ENCODE data around the gene SPRYD4. TPM values are rescaled to one million over a fixed set of nuclear protein-coding genes. Genes with fewer than 3 reads are reported as not detected.

SPRYD4 gene
- total and polyA plus RNA-seq, 11 donors = 2.1 to 4.7 (median 2.9) TPM

DNA sequence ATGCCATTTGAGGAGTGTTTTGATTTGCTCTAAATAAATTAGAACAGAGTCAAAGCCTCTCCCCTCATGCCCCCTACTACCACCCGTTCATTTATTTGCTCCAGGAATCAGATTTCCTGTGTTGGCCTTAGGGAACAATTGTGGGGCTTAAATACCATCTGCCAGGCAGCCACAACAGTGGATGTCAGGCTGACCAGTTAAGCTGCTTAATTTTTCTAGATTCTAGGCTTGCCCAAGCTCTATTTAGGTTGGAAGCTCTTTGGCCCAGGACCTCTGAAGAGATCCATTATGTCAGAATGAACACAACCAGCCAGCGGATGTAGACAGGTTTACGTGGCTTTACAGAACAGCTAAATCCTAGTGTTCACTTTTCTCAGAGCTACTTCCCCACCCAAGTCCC, 18.1 kb upstream of the SPRYD4 start:
- WGBS, 4 donors = 89 to 93% (median 91%) methylated on average over 3 of the region's 3 CpGs
- Histone ChIP-seq H3K27me3 (no peaks in the 10 kb centered on the region), H3K9me3 (no peaks in the 10 kb centered on the region), H3K4me1 (peaks cover 0 to 22% (median 10%) of the 10 kb centered on the region in 12 donors), H3K36me3 (no peaks in the 10 kb centered on the region), H3K27ac (peak overlapping the region in 2 of 12 donors; percentile 92 to 94), H3K4me3 (no peak overlapping the region)
- TF ChIP-seq, protein P1, sequence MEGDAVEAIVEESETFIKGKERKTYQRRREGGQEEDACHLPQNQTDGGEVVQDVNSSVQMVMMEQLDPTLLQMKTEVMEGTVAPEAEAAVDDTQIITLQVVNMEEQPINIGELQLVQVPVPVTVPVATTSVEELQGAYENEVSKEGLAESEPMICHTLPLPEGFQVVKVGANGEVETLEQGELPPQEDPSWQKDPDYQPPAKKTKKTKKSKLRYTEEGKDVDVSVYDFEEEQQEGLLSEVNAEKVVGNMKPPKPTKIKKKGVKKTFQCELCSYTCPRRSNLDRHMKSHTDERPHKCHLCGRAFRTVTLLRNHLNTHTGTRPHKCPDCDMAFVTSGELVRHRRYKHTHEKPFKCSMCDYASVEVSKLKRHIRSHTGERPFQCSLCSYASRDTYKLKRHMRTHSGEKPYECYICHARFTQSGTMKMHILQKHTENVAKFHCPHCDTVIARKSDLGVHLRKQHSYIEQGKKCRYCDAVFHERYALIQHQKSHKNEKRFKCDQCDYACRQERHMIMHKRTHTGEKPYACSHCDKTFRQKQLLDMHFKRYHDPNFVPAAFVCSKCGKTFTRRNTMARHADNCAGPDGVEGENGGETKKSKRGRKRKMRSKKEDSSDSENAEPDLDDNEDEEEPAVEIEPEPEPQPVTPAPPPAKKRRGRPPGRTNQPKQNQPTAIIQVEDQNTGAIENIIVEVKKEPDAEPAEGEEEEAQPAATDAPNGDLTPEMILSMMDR (IDR thresholded peaks at IDR 0.05) = no peak
- no peak for TF ChIP-seq POLR2A (IDR thresholded peaks at IDR 0.05)
- DNase-seq (no peak), ATAC-seq (no peak)
- intact Hi-C loops (cut with DNase I) = loop anchor here in 2 of 10 donors (5.0 to 10.0 kb wide), 2 partner anchors 85 to 88 kb away; partner anchors contain the start of genes APOF (in 2 of the 2) and STAT2 (in 2 of the 2)

DNA sequence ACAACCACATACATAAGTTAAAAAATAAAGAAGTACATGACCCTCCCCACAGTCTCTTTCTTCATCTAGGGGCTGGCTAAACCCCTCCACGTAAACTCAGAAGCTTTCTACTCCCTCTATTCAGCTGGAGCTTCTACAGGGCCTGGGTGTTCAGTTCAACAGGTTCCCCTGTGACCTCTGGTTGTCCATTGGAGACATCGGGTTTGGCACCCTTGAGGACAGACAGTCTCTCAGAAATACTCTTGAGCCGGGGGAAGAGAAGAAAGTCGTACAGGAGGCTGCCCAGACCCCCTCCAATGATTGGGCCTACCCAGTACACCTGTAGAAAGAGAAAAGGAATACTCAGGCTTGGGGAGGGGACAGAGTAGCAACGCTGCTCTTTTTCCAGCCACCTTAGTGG, 17.2 kb upstream of the SPRYD4 start:
- DNase-seq (no peak), ATAC-seq (no peak)
- no peaks in the 10 kb centered on the region for H3K9me3 ChIP-seq
- H3K27ac ChIP-seq = no peak overlapping the region
- H3K4me3 ChIP-seq = no peak overlapping the region
- H3K4me1 ChIP-seq = peaks cover 0 to 22% (median 10%) of the 10 kb centered on the region in 12 donors
- intact Hi-C loops (cut with DNase I) = loop anchor here in 2 of 10 donors (5.0 to 10.0 kb wide), 2 partner anchors 86 to 89 kb away; partner anchors contain the start of genes APOF (in 2 of the 2) and STAT2 (in 2 of the 2)
- 69 to 89% (median 79%) methylated on average over 5 of the region's 5 CpGs for WGBS, 4 donors
- no peak for TF ChIP-seq POLR2A (IDR thresholded peaks at IDR 0.05)
- TF ChIP-seq, protein P1 (IDR thresholded peaks at IDR 0.05) = no peak
- no peaks in the 10 kb centered on the region for H3K27me3 ChIP-seq
- H3K36me3 ChIP-seq = no peaks in the 10 kb centered on the region

DNA sequence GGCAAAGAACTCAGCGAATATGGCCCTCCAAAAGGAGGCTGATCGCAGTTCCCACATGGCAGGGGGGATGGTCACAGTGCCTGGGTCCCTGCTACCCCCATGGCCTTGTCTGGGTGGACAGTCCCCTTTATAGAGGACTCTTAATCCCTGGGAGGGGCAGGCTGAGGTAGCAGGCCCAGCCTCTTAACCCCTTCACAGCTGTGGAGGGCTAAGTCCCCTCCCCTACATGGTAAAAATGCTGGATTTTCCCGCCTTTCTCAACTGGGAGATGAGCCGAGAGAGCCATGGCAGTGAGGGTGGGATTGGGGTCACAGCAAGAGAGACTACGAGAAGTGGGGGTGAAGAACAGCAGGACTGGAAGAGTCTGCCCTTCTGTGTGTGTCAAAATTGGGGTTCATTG, 13.8 kb upstream of the SPRYD4 start, which contains the start of gene MIP:
MIP (minus strand) TSS at position 101 of the 400 bp plus-strand sequence; CDS start at position 57, 44 bp downstream.
- WGBS, 4 donors = 86 to 91% (median 87%) methylated on average over 5 of the region's 5 CpGs
- intact Hi-C loops (cut with DNase I) = loop anchor here in 2 of 10 donors (5.0 to 10.0 kb wide), 2 partner anchors 90 to 92 kb away; partner anchors contain the start of genes APOF (in 2 of the 2) and STAT2 (in 2 of the 2)
- ATAC-seq = no peak

DNA sequence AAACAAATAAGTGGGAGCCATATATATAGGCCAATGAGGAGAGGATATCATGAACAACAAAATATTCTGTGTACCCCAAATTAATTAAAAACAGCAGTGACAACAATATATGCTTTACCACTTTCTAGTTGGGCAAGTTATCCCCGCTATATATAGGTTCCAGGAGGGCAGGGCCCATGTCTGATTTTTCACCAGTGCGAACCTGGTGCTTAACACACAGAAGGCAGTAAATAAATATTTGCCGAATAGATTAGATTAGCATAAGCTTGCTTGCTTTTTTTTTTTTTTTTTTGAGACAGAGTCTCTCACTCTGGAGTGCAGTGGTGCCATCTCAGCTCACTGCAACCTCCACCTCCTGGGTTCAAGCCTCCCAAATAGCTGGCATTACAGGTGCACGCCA, 10.6 kb upstream of the SPRYD4 start:
- Histone ChIP-seq H3K27ac (no peak overlapping the region), H3K36me3 (no peaks in the 10 kb centered on the region), H3K9me3 (no peaks in the 10 kb centered on the region), H3K27me3 (no peaks in the 10 kb centered on the region), H3K4me3 (no peak overlapping the region), H3K4me1 (no peaks in the 10 kb centered on the region)
- no peak for DNase-seq
- TF ChIP-seq, protein P1 (IDR thresholded peaks at IDR 0.05) = no peak
- TF ChIP-seq POLR2A (IDR thresholded peaks at IDR 0.05) = no peak
- 88 to 93% (median 91%) methylated on average over 4 of the region's 4 CpGs for WGBS, 4 donors
- no peak for ATAC-seq
- intact Hi-C loops (cut with DNase I) = loop anchor here in 1 of 10 donors (10.0 kb wide), 1 partner anchor 93 kb away; the partner anchor contains the start of genes APOF and STAT2

More for the DNA sequence above, 13.8 kb upstream of the SPRYD4 start, which contains the start of gene MIP:
- TF ChIP-seq POLR2A (IDR thresholded peaks at IDR 0.05) = no peak
- TF ChIP-seq, protein P1 (IDR thresholded peaks at IDR 0.05) = no peak
- peaks cover 0 to 6% (median 4%) of the 10 kb centered on the region in 12 donors for H3K4me1 ChIP-seq
- H3K27me3 ChIP-seq = no peaks in the 10 kb centered on the region
- H3K27ac ChIP-seq = no peak within 1 kb of the TSS
- no peak within 1 kb of the TSS for H3K4me3 ChIP-seq
- DNase-seq = no peak
- H3K9me3 ChIP-seq = no peaks in the 10 kb centered on the region
- no peaks in the 10 kb centered on the region for H3K36me3 ChIP-seq

Measured in heart left ventricle (tissue), 16 donors.